Caco-2 (cell line): Measurements from ENCODE around the gene ZNF519. TPM values are rescaled to one million over a fixed set of nuclear protein-coding genes. Genes with fewer than 3 reads are reported as not detected.

Source experiments
- BruUV-seq: library from RNA; stranded (reverse); fragments of 400-500 nt; replicated peaks from 2 replicates; lab custom pipeline; 2021; lab: Mats Ljungman, UMichigan
- CTCF ChIA-PET: fragments of 300-600 bp; sonication (Branson Sonifier 250); formaldehyde crosslinking; loops from one replicate; lab custom pipeline; 2022; ENCODE audit warnings: antibody characterized with exemption; lab: Charles Lee
- POLR2A ChIA-PET: fragments of 300-600 bp; sonication (Branson Sonifier 250); formaldehyde crosslinking; loops from one replicate; lab custom pipeline; 2022; ENCODE audit warnings: antibody characterized with exemption; lab: Charles Lee
- DNase-seq, 2 experiments: peaks; one replicate each; pipeline versions ENCODE4 v3.0.0 to v3.0.0-alpha.2; 2020 to 2022
- H3K27me3 ChIP-seq: replicated peaks from 2 replicates; pipeline ENCODE4 v1.6.0; 2011; ENCODE audit warnings: low read length; ENCODE audit not compliant: control insufficient read depth, insufficient read depth
- H3K36me3 ChIP-seq: 2 replicates; pipeline ENCODE4 v1.5.1; 2011; ENCODE audit warnings: low read length; ENCODE audit not compliant: control insufficient read depth, insufficient read depth
- H3K4me1 ChIP-seq: fragments of 250-450 bp; sonication (Bioruptor Pico); 2 replicates; pipeline ENCODE4 v1.5.1; 2020; ENCODE audit warnings: mild to moderate bottlenecking
- H3K4me3 ChIP-seq: 2 replicates; pipeline ENCODE4 v1.5.1; 2011; ENCODE audit warnings: low read depth, mild to moderate bottlenecking, control low read depth, low read length
- H3K9me3 ChIP-seq: fragments of 250-450 bp; sonication (Bioruptor Pico); 2 replicates; pipeline ENCODE4 v1.5.1; 2020; ENCODE audit warnings: mild to moderate bottlenecking, moderate library complexity
- H3K27ac Mint-ChIP-seq: one replicate; pipeline ENCODE4 v1.8.0; 2022; ENCODE audit warnings: mixed read lengths; ENCODE audit not compliant: unreplicated experiment
- H3K27me3 Mint-ChIP-seq: one replicate; pipeline ENCODE4 v1.8.0; 2022; ENCODE audit warnings: mixed read lengths; ENCODE audit not compliant: insufficient read depth, unreplicated experiment
- H3K36me3 Mint-ChIP-seq: one replicate; pipeline ENCODE4 v1.8.0; 2022; ENCODE audit warnings: mild to moderate bottlenecking, mixed read lengths; ENCODE audit not compliant: insufficient read depth, unreplicated experiment
- H3K4me1 Mint-ChIP-seq: one replicate; pipeline ENCODE4 v1.8.0; 2022; ENCODE audit warnings: low read depth, mixed read lengths; ENCODE audit not compliant: unreplicated experiment
- H3K4me3 Mint-ChIP-seq: one replicate; pipeline ENCODE4 v1.8.0; 2022; ENCODE audit warnings: mild to moderate bottlenecking, moderate library complexity, mixed read lengths; ENCODE audit not compliant: unreplicated experiment
- H3K9me3 Mint-ChIP-seq: one replicate; pipeline ENCODE4 v1.8.0; 2022; ENCODE audit warnings: mixed read lengths; ENCODE audit not compliant: unreplicated experiment
- CTCF ChIP-seq, 2 experiments: fragments of 200-600 bp in 1 of 2; IDR thresholded peaks; 1 replicate in 1 of 2; 2 replicates in 1 of 2; pipeline versions ENCODE4 v1.5.1 to v1.8.0; 2011 to 2022; ENCODE audit warnings: antibody characterized with exemption in 1 of 2, control low read depth in 1 of 2, inconsistent platforms in 1 of 2, low read depth in 1 of 2, low read length in 1 of 2, mild to moderate bottlenecking in 1 of 2, moderate library complexity in 1 of 2; ENCODE audit not compliant: insufficient read depth in 1 of 2, severe bottlenecking in 1 of 2, unreplicated experiment in 1 of 2
- intact Hi-C: fragments of 100-400 bp; cut with micrococcal nuclease; formaldehyde crosslinking; loops from one replicate; pipeline ENCODE4 v1.10.0; 2022; ENCODE audit not compliant: unreplicated experiment
- total RNA-seq: library from RNA; stranded (reverse); gene quantifications from 2 replicates; pipeline ENCODE4 v1.2.3, GENCODE V29; 2022

ZNF519 gene
- total RNA-seq, 1 experiment from 2014 or later, result 22.3 TPM

GRCh38 chr18:14086458-14087231 lies 45.6 kb downstream of the ZNF519 start:
- CTCF ChIA-PET, result interaction anchor here (0.6 to 0.8 kb wide), 3 partner anchors 67 to 263 kb away, joined by 3 to 4 read pairs (median 3); partner anchors contain the start of gene MC5R
- no TSS peak for BruUV-seq
- peak; percentile 67 to 72 for TF ChIP-seq CTCF (IDR thresholded peaks at IDR 0.05; ENCODE audit: insufficient read depth in 1 of 2, low read depth in 1 of 2, low read length in 1 of 2, severe bottlenecking in 1 of 2, unreplicated experiment in 1 of 2)
- H3K9me3 ChIP-seq, result no peaks in the 10 kb centered on the region
- H3K4me3 Mint-ChIP-seq, result no peak overlapping the region
- H3K27me3 Mint-ChIP-seq, result no peaks in the 10 kb centered on the region
- peaks cover 5% of the 10 kb centered on the region for H3K4me1 Mint-ChIP-seq
- no peaks in the 10 kb centered on the region for H3K36me3 ChIP-seq
- H3K27me3 ChIP-seq, result no peaks in the 10 kb centered on the region
- no peaks in the 10 kb centered on the region for H3K36me3 Mint-ChIP-seq
- no peak overlapping the region for H3K4me3 ChIP-seq
- POLR2A ChIA-PET, result no interaction called here
- no peaks in the 10 kb centered on the region for H3K4me1 ChIP-seq
- no peak overlapping the region for H3K27ac Mint-ChIP-seq
- peaks cover 7% of the 10 kb centered on the region for H3K9me3 Mint-ChIP-seq
- intact Hi-C loops, result loop anchor here (1.0 kb wide), 3 partner anchors 254 to 274 kb away; partner anchors contain the start of gene MC5R
- DNase-seq, result peak in 1 of 2 experiments; percentile 40

- no TSS peak for BruUV-seq
- H3K36me3 ChIP-seq, result no peaks in the 10 kb centered on the region
- TF ChIP-seq CTCF (IDR thresholded peaks at IDR 0.05; ENCODE audit: insufficient read depth in 1 of 2, low read depth in 1 of 2, low read length in 1 of 2, severe bottlenecking in 1 of 2, unreplicated experiment in 1 of 2), result no peak
These were observed 46.3 kb downstream of the ZNF519 start for GRCh38 chr18:14085770-14086457.

DNA sequence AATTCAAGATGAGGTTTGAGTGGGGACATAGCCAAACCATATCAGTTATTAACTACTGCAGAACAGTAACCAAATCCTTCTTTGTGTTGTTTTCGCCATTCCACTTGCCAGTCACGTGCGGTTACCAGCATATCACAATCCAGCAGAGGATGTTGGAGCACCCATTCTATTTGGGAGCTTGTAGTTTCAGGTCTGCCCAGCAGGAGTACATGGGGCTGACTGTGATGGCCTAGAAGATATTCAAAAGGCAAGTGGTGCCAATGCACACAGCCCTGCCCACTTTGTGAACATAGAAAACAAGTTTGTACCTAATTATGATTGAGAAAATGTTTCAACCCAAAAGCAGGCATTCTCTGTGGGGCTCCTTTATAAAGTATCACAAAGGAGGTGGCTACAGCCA lies 57.0 kb downstream of the ZNF519 start:
- H3K27me3 ChIP-seq, result no peaks in the 10 kb centered on the region
- intact Hi-C loops, result no loop called here
- Mint-ChIP-seq H3K4me1 (no peaks in the 10 kb centered on the region), H3K4me3 (no peak overlapping the region), H3K36me3 (no peaks in the 10 kb centered on the region), H3K27ac (no peak overlapping the region), H3K27me3 (no peaks in the 10 kb centered on the region), H3K9me3 (peaks cover 10% of the 10 kb centered on the region)
- no peaks in the 10 kb centered on the region for H3K9me3 ChIP-seq
- BruUV-seq, result no TSS peak
- no peaks in the 10 kb centered on the region for H3K36me3 ChIP-seq
- no peak for DNase-seq
- H3K4me1 ChIP-seq, result no peaks in the 10 kb centered on the region
- no peak overlapping the region for H3K4me3 ChIP-seq
- CTCF ChIA-PET, result interaction anchor here (0.6 kb wide), 1 partner anchor 514 kb away, joined by 3 read pairs; no protein-coding TSS in a partner anchor
- TF ChIP-seq CTCF (IDR thresholded peaks at IDR 0.05; ENCODE audit: insufficient read depth in 1 of 2, low read depth in 1 of 2, low read length in 1 of 2, severe bottlenecking in 1 of 2, unreplicated experiment in 1 of 2), result no peak
- POLR2A ChIA-PET, result no interaction called here

More at GRCh38 chr18:14085770-14086457, 46.3 kb downstream of the ZNF519 start:
- no peaks in the 10 kb centered on the region for H3K9me3 ChIP-seq
- H3K27me3 ChIP-seq, result no peaks in the 10 kb centered on the region
- ChIA-PET POLR2A (no interaction called here), CTCF (interaction anchor here (0.8 kb wide), 1 partner anchor 262 kb away, joined by 3 read pairs; the partner anchor contains the start of gene MC5R)
- H3K4me1 ChIP-seq, result no peaks in the 10 kb centered on the region
- Mint-ChIP-seq H3K27ac (no peak overlapping the region), H3K9me3 (no peaks in the 10 kb centered on the region), H3K27me3 (no peaks in the 10 kb centered on the region), H3K36me3 (no peaks in the 10 kb centered on the region), H3K4me1 (no peaks in the 10 kb centered on the region), H3K4me3 (no peak overlapping the region)
- DNase-seq, result no peak
- intact Hi-C loops, result loop anchor here (1.0 kb wide), 3 partner anchors 254 to 274 kb away; partner anchors contain the start of gene MC5R
- no peak overlapping the region for H3K4me3 ChIP-seq
